Suprapubic skin (tissue), 4 donors: Measurements from ENCODE around the gene ZRANB1.

Experiments used
- EP300 ChIP-seq: sonication (generic); formaldehyde crosslinking; IDR thresholded peaks from one replicate; pipeline ENCODE4 v1.6.1; 2017; ENCODE audit warnings: antibody characterized with exemption
- POLR2A ChIP-seq, 2 donors: fragments of 450-650 bp; IDR thresholded peaks; one replicate each; pipeline ENCODE4 v1.6.1; 2017; ENCODE audit warnings: antibody characterized with exemption in 2 of 2, mild to moderate bottlenecking in 2 of 2, moderate library complexity in 2 of 2
- POLR2AphosphoS5 ChIP-seq, 3 donors: sonication (generic); formaldehyde crosslinking; IDR thresholded peaks; one replicate each; pipeline ENCODE4 v1.6.1; 2017; ENCODE audit warnings: antibody characterized with exemption in 3 of 3
- TF ChIP-seq, protein P1 (sequence below), 2 donors: fragments of 200-600 bp in 1 of 2; fragments of 450-650 bp in 1 of 2; sonication (generic) in 1 of 2; IDR thresholded peaks; one replicate each; pipeline ENCODE4 v1.5.1; 2016 to 2019; ENCODE audit warnings: antibody characterized with exemption in 2 of 2, mild to moderate bottlenecking in 1 of 2, moderate library complexity in 1 of 2

DNA sequence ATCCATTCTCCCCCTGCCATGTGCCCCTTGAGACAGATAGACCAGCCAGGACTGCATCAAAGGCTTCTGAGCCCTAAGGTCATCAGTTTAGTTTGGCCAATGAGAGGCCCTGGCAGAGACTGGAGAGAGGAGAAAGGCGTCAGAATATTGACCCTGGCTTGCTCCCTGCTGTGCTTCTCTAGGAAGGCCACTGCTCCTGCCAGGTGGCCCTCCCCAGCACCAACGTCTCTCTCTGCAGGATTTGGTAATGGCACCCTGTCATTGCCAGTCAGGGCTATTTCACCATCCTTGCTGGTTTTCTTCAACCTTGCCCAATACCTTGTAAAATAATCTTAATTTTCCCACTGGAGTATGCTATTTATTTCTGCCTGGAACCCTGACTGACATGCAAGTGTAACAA, 38.8 kb upstream of the ZRANB1 start:
- TF ChIP-seq, protein P1, sequence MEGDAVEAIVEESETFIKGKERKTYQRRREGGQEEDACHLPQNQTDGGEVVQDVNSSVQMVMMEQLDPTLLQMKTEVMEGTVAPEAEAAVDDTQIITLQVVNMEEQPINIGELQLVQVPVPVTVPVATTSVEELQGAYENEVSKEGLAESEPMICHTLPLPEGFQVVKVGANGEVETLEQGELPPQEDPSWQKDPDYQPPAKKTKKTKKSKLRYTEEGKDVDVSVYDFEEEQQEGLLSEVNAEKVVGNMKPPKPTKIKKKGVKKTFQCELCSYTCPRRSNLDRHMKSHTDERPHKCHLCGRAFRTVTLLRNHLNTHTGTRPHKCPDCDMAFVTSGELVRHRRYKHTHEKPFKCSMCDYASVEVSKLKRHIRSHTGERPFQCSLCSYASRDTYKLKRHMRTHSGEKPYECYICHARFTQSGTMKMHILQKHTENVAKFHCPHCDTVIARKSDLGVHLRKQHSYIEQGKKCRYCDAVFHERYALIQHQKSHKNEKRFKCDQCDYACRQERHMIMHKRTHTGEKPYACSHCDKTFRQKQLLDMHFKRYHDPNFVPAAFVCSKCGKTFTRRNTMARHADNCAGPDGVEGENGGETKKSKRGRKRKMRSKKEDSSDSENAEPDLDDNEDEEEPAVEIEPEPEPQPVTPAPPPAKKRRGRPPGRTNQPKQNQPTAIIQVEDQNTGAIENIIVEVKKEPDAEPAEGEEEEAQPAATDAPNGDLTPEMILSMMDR (IDR thresholded peaks at IDR 0.05): no peak
- TF ChIP-seq POLR2AphosphoS5 (IDR thresholded peaks at IDR 0.05) (no peak), POLR2A (IDR thresholded peaks at IDR 0.05) (no peak), EP300 (no peak)
